ENCODE data around the gene FN1. TPM values are rescaled to one million over a fixed set of nuclear protein-coding genes. Genes with fewer than 3 reads are reported as not detected.

FN1 gene
- total and polyA plus RNA-seq, 12 donors: 44.6 to 322 (median 110) TPM

DNA sequence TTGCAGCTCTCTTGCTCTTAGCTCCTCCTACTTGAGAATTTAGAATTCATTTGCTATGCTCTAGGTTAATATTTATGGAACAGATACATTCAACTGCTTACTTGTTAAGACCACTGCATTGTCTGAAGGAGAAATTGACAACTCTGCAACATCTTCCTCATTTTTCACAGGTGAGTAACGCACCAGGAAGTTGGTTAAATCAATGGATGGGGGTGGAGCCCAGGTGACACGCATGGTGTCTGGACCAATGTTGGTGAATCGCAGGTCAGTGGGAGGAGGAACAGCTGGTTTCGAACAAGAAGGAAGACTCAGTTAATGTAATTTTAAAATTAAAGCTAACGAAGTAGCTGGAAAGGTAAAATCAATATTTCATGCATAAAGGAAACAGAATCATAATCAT is 44.3 kb downstream of the FN1 start:
- WGBS, 4 donors: 88 to 94% (median 89%) methylated on average over 5 of the region's 5 CpGs
- Histone ChIP-seq H3K27me3 (no peaks in the 10 kb centered on the region), H3K9me3 (replicated peaks in 1 of 3) (no peaks in the 10 kb centered on the region), H3K27ac (no peak overlapping the region), H3K4me3 (no peak overlapping the region), H3K4me1 (replicated peaks in 1 of 2) (no peaks in the 10 kb centered on the region), H3K36me3 (replicated peaks in 1 of 2) (no peaks in the 10 kb centered on the region)
- TF ChIP-seq, protein P1, sequence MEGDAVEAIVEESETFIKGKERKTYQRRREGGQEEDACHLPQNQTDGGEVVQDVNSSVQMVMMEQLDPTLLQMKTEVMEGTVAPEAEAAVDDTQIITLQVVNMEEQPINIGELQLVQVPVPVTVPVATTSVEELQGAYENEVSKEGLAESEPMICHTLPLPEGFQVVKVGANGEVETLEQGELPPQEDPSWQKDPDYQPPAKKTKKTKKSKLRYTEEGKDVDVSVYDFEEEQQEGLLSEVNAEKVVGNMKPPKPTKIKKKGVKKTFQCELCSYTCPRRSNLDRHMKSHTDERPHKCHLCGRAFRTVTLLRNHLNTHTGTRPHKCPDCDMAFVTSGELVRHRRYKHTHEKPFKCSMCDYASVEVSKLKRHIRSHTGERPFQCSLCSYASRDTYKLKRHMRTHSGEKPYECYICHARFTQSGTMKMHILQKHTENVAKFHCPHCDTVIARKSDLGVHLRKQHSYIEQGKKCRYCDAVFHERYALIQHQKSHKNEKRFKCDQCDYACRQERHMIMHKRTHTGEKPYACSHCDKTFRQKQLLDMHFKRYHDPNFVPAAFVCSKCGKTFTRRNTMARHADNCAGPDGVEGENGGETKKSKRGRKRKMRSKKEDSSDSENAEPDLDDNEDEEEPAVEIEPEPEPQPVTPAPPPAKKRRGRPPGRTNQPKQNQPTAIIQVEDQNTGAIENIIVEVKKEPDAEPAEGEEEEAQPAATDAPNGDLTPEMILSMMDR (IDR thresholded peaks at IDR 0.05): no peak
- TF ChIP-seq POLR2A (IDR thresholded peaks at IDR 0.05): no peak
- no peak for DNase-seq
- intact Hi-C loops (cut with DNase I): no loop called here

DNA sequence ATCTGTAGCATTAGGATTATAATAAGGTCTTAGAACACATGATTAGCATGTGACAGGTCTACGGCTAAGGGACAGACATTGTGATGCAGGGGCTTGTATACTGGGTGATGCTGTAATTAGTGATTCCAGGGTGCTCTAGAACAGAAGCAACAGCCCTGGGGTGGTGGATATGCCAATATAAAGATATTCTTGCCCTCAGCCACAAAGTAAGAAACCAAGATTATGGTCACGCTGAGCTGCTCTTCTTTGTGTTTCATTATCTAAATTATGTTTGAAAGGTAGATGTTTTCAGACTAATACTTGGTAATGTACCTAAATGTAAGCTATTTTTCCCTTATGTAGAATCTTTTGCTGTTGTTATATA is 45.3 kb downstream of the FN1 start:
- WGBS, 4 donors: 86 to 94% (median 88%) methylated on average over 2 of the region's 2 CpGs

DNA sequence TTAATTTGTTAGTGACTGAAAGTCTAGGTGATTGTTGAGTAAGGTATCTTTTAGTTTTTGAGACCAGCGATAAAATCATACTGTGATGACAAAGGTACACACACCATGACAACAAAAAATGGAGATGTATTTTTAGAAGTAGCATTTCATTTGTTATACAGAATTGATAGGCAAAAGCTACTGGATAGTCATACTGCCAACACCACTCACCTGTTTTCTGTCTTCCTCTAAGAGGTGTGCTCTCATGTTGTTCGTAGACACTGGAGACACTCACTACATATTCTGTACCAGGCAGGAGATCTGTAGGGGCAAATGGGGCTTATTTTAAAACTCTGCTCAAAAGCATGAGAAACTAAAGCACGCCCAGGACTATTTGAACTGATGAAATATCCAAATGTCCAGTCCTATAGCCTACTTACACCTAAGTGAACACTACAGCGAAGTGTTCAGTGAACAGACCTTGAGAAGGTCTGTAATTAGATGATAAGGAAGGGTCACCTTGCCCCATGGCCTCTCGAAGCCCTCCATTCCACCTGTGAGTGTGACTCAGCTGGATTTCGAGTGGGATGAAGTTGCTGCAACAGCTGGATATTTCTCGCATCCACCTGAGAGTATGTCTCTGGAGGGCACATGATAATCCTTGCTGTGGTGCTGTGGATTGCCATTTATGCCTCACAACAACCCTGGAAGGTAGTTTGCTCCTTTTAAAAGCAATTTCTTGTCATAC is 47.7 kb downstream of the FN1 start:
- intact Hi-C loops (cut with DNase I): no loop called here
- DNase-seq: no peak
- 71 to 88% (median 86%) methylated on average over 7 of the region's 7 CpGs for WGBS, 4 donors
- Histone ChIP-seq H3K4me1 (replicated peaks in 1 of 2) (no peaks in the 10 kb centered on the region), H3K4me3 (no peak overlapping the region), H3K27ac (no peak overlapping the region), H3K9me3 (replicated peaks in 1 of 3) (no peaks in the 10 kb centered on the region), H3K27me3 (no peaks in the 10 kb centered on the region), H3K36me3 (replicated peaks in 1 of 2) (no peaks in the 10 kb centered on the region)
- TF ChIP-seq POLR2A (IDR thresholded peaks at IDR 0.05): no peak
- TF ChIP-seq, protein P1 (IDR thresholded peaks at IDR 0.05): no peak

More for the DNA sequence above, 45.3 kb downstream of the FN1 start:
- no peaks in the 10 kb centered on the region for H3K36me3 ChIP-seq (replicated peaks in 1 of 2)
- H3K4me3 ChIP-seq: no peak overlapping the region
- no peaks in the 10 kb centered on the region for H3K4me1 ChIP-seq (replicated peaks in 1 of 2)
- TF ChIP-seq, protein P1 (IDR thresholded peaks at IDR 0.05): no peak
- no peak for TF ChIP-seq POLR2A (IDR thresholded peaks at IDR 0.05)
- no peaks in the 10 kb centered on the region for H3K27me3 ChIP-seq
- no peak for DNase-seq
- intact Hi-C loops (cut with DNase I): no loop called here
- no peaks in the 10 kb centered on the region for H3K9me3 ChIP-seq (replicated peaks in 1 of 3)
- no peak overlapping the region for H3K27ac ChIP-seq

DNA sequence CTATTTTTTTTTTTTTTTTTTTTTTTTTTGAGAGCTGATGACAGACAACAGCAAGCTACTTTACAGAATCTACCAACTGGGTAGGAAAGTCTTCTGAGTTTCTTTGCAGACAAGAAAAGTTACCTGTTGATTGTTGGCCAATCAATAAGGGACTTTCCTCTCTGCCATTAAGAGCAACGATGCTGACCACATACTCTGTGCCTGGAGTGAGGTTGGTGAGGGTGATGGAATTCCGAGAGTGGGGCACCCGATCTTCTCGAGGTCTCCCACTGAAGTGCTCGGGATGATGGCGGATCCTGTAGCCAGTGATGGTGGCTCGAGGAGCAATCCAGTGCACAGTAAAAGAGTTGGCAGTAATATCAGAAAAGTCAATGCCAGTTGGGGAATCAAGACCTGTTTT is 49.3 kb downstream of the FN1 start:
- no peak for DNase-seq
- intact Hi-C loops (cut with DNase I): no loop called here
- Histone ChIP-seq H3K9me3 (replicated peaks in 1 of 3) (no peaks in the 10 kb centered on the region), H3K36me3 (replicated peaks in 1 of 2) (no peaks in the 10 kb centered on the region), H3K27me3 (no peaks in the 10 kb centered on the region), H3K27ac (no peak overlapping the region), H3K4me3 (no peak overlapping the region), H3K4me1 (replicated peaks in 1 of 2) (no peaks in the 10 kb centered on the region)
- TF ChIP-seq, protein P1 (IDR thresholded peaks at IDR 0.05): no peak
- no peak for TF ChIP-seq POLR2A (IDR thresholded peaks at IDR 0.05)
- WGBS, 4 donors: 95 to 98% (median 96%) methylated on average over 7 of the region's 7 CpGs
